ENCODE data around the gene HIPK4. TPM values are rescaled to one million over a fixed set of nuclear protein-coding genes. Genes with fewer than 3 reads are reported as not detected.
A peak's percentile ranks its signal among the peaks of the same experiment; 100 is the strongest.

The HIPK4 gene
- total and polyA plus RNA-seq, 9 of the 15 experiments (the other 6 are each of a cell fraction or from before 2014, with no cell fraction given) = 0.06 to 0.09 TPM; not detected in 7

- TF ChIP-seq E2F8 (IDR thresholded peaks at IDR 0.05; ENCODE audit: low read depth, partially characterized antibody) (peak; percentile 53), ZNF766 (CRISPR knock-in tag; conservative IDR thresholded peaks at IDR 0.05) (0 out of 2 replicates have a peak, but pooled peaks have one; percentile 32), BACH1 (tag; IDR thresholded peaks at IDR 0.05) (peak; percentile 60; the same call in 1 of the 2 replicates), MTA2 (IDR thresholded peaks at IDR 0.05; ENCODE audit: low read depth) (0 out of 2 replicates have a peak, but pooled peaks have one; percentile 20), PBX2 (CRISPR knock-in tag; IDR thresholded peaks at IDR 0.05; ENCODE audit: low read depth) (no peak), PBX2 (tag; conservative IDR thresholded peaks at IDR 0.05; ENCODE audit: low read depth) (0 out of 2 replicates have a peak, but pooled peaks have one; percentile 30), GATAD2A (IDR thresholded peaks at IDR 0.05) (0 out of 2 replicates have a peak, but pooled peaks have one; percentile 48), SMARCE1 (IDR thresholded peaks at IDR 0.05) (peak; percentile 65), DPF2 (IDR thresholded peaks at IDR 0.05) (peak; percentile 56; the same call in 1 of the 2 replicates), RAD21 (CRISPR knock-in tag; conservative IDR thresholded peaks at IDR 0.05 in 1 of 2, IDR thresholded peaks at IDR 0.05 in 1 of 2) (no peak), BRD9 (IDR thresholded peaks at IDR 0.05; ENCODE audit: low read depth, partially characterized antibody) (peak; percentile 78), SLC30A9 (CRISPR knock-in tag; IDR thresholded peaks at IDR 0.05) (no peak), ARID1B (IDR thresholded peaks at IDR 0.05) (peak; percentile 30; the same call in 1 of the 2 replicates), FOXA3 (CRISPR knock-in tag; conservative IDR thresholded peaks at IDR 0.05 in 1 of 2, IDR thresholded peaks at IDR 0.05 in 1 of 2) (0 out of 4 replicates have a peak, but pooled peaks of 1 of the 2 experiments have one; percentile 37), JUN (IDR thresholded peaks at IDR 0.05; ENCODE audit: borderline replicate concordance, low read depth, low read length) (peak; percentile 43; the same call in 1 of the 2 replicates), JUN (CRISPR knock-in tag; IDR thresholded peaks at IDR 0.05; ENCODE audit: borderline replicate concordance) (no peak), E2F3 (CRISPR knock-in tag; IDR thresholded peaks at IDR 0.05) (no peak), TARDBP (IDR thresholded peaks at IDR 0.05) (no peak), CEBPG (CRISPR knock-in tag; IDR thresholded peaks at IDR 0.05) (peak; percentile 86), CEBPG (tag; conservative IDR thresholded peaks at IDR 0.05 in 1 of 2, IDR thresholded peaks at IDR 0.05 in 1 of 2) (peak; percentile 91 to 92), NFRKB (IDR thresholded peaks at IDR 0.05; ENCODE audit: low read depth) (peak; percentile 59; the same call in 1 of the 2 replicates), CREB1 (IDR thresholded peaks at IDR 0.05) (peak; percentile 47; the same call in 1 of the 2 replicates), CREB1 (CRISPR knock-in tag; IDR thresholded peaks at IDR 0.05) (no peak), NCOA1 (IDR thresholded peaks at IDR 0.05; ENCODE audit: low read depth) (peak; percentile 59), EHMT2 (IDR thresholded peaks at IDR 0.05) (0 out of 2 replicates have a peak, but pooled peaks have one; percentile 48)
These were observed 40.9 kb downstream of the HIPK4 start (continued) for GRCh38 chr19:40348961-40349507.

Data from K562 (cell line).